ENCODE data around the gene PEMT. TPM values are rescaled to one million over a fixed set of nuclear protein-coding genes. Genes with fewer than 3 reads are reported as not detected.

Gene PEMT
- total and polyA plus RNA-seq, 2 experiments from 2014 or later: 54.8 to 55.2 TPM

DNA sequence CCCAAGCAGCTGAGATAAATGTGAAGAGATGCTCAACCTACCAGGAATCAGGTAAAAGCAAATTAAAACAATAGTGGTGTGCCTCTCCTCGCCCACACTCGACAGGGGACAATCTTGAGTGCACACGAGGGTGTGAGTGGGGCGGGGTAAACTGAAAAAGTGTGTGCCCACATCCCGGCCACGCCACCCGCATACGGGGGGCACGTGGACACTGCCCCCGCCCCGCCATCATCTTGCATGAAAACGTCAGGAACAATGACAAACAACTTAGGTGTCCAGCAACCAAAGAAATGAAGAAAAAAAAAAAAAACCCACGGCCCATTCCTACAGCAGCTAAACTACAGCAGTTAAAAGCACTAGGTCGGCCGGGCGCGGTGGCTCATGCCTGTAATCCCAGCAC lies 14.1 kb downstream of the PEMT start:
- Histone ChIP-seq H3F3A (replicated peaks; ENCODE audit: low read depth) (no peaks in the 10 kb centered on the region), H2AFZ (no peak overlapping the region), H3K4me2 (no peak overlapping the region), H3K9me2 (ENCODE audit: insufficient read depth) (no peaks in the 10 kb centered on the region), H3K4me3 (no peak overlapping the region), H3K79me2 (replicated peaks; ENCODE audit: insufficient read depth) (no peaks in the 10 kb centered on the region), H3K27ac (ENCODE audit: low read depth) (no peak overlapping the region), H3K27me3 (ENCODE audit: insufficient read depth) (no peaks in the 10 kb centered on the region), H4K20me1 (replicated peaks; ENCODE audit: insufficient read depth) (no peaks in the 10 kb centered on the region; the same call in 1 of the 2 replicates), H3K4me1 (ENCODE audit: insufficient read depth) (no peaks in the 10 kb centered on the region), H3K36me3 (ENCODE audit: insufficient read depth) (no peaks in the 10 kb centered on the region)
- Mint-ChIP-seq H3K4me3 (no peak overlapping the region), H3K4me1 (peaks cover 4% of the 10 kb centered on the region; the same call in 1 of the 3 replicates), H3K9me3 (no peaks in the 10 kb centered on the region), H3K27me3 (ENCODE audit: insufficient read depth, low read depth, poor library complexity) (peaks cover 10% of the 10 kb centered on the region), H3K36me3 (ENCODE audit: low read depth) (0 out of 3 replicates have a peak, but pooled peaks cover 4% of the 10 kb centered on the region), H3K27ac (no peak overlapping the region)
- no peak for TF ChIP-seq EZH2phosphoT487 (IDR thresholded peaks at IDR 0.05; ENCODE audit: unreplicated experiment)
- TF ChIP-seq, protein P1, sequence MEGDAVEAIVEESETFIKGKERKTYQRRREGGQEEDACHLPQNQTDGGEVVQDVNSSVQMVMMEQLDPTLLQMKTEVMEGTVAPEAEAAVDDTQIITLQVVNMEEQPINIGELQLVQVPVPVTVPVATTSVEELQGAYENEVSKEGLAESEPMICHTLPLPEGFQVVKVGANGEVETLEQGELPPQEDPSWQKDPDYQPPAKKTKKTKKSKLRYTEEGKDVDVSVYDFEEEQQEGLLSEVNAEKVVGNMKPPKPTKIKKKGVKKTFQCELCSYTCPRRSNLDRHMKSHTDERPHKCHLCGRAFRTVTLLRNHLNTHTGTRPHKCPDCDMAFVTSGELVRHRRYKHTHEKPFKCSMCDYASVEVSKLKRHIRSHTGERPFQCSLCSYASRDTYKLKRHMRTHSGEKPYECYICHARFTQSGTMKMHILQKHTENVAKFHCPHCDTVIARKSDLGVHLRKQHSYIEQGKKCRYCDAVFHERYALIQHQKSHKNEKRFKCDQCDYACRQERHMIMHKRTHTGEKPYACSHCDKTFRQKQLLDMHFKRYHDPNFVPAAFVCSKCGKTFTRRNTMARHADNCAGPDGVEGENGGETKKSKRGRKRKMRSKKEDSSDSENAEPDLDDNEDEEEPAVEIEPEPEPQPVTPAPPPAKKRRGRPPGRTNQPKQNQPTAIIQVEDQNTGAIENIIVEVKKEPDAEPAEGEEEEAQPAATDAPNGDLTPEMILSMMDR (conservative IDR thresholded peaks at IDR 0.05; ENCODE audit: low read depth in 2 of 2): no peak
- TF ChIP-seq JUNB (IDR thresholded peaks at IDR 0.05; ENCODE audit: unreplicated experiment): no peak
- TF ChIP-seq STAT1 (IDR thresholded peaks at IDR 0.05; ENCODE audit: unreplicated experiment): no peak
- TF ChIP-seq, protein P2, sequence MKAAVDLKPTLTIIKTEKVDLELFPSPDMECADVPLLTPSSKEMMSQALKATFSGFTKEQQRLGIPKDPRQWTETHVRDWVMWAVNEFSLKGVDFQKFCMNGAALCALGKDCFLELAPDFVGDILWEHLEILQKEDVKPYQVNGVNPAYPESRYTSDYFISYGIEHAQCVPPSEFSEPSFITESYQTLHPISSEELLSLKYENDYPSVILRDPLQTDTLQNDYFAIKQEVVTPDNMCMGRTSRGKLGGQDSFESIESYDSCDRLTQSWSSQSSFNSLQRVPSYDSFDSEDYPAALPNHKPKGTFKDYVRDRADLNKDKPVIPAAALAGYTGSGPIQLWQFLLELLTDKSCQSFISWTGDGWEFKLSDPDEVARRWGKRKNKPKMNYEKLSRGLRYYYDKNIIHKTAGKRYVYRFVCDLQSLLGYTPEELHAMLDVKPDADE (IDR thresholded peaks at IDR 0.05): no peak
- TF ChIP-seq, protein P3, sequence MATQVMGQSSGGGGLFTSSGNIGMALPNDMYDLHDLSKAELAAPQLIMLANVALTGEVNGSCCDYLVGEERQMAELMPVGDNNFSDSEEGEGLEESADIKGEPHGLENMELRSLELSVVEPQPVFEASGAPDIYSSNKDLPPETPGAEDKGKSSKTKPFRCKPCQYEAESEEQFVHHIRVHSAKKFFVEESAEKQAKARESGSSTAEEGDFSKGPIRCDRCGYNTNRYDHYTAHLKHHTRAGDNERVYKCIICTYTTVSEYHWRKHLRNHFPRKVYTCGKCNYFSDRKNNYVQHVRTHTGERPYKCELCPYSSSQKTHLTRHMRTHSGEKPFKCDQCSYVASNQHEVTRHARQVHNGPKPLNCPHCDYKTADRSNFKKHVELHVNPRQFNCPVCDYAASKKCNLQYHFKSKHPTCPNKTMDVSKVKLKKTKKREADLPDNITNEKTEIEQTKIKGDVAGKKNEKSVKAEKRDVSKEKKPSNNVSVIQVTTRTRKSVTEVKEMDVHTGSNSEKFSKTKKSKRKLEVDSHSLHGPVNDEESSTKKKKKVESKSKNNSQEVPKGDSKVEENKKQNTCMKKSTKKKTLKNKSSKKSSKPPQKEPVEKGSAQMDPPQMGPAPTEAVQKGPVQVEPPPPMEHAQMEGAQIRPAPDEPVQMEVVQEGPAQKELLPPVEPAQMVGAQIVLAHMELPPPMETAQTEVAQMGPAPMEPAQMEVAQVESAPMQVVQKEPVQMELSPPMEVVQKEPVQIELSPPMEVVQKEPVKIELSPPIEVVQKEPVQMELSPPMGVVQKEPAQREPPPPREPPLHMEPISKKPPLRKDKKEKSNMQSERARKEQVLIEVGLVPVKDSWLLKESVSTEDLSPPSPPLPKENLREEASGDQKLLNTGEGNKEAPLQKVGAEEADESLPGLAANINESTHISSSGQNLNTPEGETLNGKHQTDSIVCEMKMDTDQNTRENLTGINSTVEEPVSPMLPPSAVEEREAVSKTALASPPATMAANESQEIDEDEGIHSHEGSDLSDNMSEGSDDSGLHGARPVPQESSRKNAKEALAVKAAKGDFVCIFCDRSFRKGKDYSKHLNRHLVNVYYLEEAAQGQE (IDR thresholded peaks at IDR 0.05; ENCODE audit: unreplicated experiment): no peak
- TF ChIP-seq, protein P4, sequence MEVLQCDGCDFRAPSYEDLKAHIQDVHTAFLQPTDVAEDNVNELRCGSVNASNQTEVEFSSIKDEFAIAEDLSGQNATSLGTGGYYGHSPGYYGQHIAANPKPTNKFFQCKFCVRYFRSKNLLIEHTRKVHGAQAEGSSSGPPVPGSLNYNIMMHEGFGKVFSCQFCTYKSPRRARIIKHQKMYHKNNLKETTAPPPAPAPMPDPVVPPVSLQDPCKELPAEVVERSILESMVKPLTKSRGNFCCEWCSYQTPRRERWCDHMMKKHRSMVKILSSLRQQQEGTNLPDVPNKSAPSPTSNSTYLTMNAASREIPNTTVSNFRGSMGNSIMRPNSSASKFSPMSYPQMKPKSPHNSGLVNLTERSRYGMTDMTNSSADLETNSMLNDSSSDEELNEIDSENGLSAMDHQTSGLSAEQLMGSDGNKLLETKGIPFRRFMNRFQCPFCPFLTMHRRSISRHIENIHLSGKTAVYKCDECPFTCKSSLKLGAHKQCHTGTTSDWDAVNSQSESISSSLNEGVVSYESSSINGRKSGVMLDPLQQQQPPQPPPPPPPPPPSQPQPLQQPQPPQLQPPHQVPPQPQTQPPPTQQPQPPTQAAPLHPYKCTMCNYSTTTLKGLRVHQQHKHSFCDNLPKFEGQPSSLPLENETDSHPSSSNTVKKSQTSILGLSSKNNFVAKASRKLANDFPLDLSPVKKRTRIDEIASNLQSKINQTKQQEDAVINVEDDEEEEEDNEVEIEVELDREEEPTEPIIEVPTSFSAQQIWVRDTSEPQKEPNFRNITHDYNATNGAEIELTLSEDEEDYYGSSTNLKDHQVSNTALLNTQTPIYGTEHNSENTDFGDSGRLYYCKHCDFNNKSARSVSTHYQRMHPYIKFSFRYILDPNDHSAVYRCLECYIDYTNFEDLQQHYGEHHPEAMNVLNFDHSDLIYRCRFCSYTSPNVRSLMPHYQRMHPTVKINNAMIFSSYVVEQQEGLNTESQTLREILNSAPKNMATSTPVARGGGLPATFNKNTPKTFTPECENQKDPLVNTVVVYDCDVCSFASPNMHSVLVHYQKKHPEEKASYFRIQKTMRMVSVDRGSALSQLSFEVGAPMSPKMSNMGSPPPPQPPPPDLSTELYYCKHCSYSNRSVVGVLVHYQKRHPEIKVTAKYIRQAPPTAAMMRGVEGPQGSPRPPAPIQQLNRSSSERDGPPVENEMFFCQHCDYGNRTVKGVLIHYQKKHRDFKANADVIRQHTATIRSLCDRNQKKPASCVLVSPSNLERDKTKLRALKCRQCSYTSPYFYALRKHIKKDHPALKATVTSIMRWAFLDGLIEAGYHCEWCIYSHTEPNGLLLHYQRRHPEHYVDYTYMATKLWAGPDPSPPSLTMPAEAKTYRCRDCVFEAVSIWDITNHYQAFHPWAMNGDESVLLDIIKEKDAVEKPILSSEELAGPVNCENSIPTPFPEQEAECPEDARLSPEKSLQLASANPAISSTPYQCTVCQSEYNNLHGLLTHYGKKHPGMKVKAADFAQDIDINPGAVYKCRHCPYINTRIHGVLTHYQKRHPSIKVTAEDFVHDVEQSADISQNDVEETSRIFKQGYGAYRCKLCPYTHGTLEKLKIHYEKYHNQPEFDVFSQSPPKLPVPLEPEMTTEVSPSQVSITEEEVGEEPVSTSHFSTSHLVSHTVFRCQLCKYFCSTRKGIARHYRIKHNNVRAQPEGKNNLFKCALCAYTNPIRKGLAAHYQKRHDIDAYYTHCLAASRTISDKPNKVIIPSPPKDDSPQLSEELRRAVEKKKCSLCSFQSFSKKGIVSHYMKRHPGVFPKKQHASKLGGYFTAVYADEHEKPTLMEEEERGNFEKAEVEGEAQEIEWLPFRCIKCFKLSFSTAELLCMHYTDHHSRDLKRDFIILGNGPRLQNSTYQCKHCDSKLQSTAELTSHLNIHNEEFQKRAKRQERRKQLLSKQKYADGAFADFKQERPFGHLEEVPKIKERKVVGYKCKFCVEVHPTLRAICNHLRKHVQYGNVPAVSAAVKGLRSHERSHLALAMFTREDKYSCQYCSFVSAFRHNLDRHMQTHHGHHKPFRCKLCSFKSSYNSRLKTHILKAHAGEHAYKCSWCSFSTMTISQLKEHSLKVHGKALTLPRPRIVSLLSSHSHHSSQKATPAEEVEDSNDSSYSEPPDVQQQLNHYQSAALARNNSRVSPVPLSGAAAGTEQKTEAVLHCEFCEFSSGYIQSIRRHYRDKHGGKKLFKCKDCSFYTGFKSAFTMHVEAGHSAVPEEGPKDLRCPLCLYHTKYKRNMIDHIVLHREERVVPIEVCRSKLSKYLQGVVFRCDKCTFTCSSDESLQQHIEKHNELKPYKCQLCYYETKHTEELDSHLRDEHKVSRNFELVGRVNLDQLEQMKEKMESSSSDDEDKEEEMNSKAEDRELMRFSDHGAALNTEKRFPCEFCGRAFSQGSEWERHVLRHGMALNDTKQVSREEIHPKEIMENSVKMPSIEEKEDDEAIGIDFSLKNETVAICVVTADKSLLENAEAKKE (CRISPR knock-in tag; IDR thresholded peaks at IDR 0.05): no peak
- TF ChIP-seq NANOG (IDR thresholded peaks at IDR 0.05; ENCODE audit: borderline replicate concordance): no peak
- no peak for TF ChIP-seq CREB1 (CRISPR knock-in tag; IDR thresholded peaks at IDR 0.05; ENCODE audit: low read depth)
- no peak for TF ChIP-seq POLR2AphosphoS5 (IDR thresholded peaks at IDR 0.05; ENCODE audit: low read depth)
- no peak for TF ChIP-seq ZNF331 (CRISPR knock-in tag; IDR thresholded peaks at IDR 0.05; ENCODE audit: low read depth)
- TF ChIP-seq EZH2 (IDR thresholded peaks at IDR 0.05; ENCODE audit: low read depth, unreplicated experiment): no peak
- TF ChIP-seq ZNF114 (CRISPR knock-in tag; IDR thresholded peaks at IDR 0.05): no peak
- no peak for ATAC-seq
- DNase-seq (ENCODE audit: low spot score): no peak
